Peyer's patch (tissue), 4 donors: ENCODE measurements around the gene SPON1.

ENCODE experiments used
- CTCF ChIP-seq, 6 experiments: fragments of 450-650 bp in 4 of 6; fragments of 200-600 bp in 2 of 6; sonication (generic) in 1 of 6; IDR thresholded peaks; one replicate each; pipeline ENCODE4 v1.5.1; 2017 to 2019; ENCODE audit warnings: antibody characterized with exemption in 6 of 6, mild to moderate bottlenecking in 3 of 6, moderate library complexity in 1 of 6
- POLR2A ChIP-seq, 2 donors: fragments of 450-650 bp; IDR thresholded peaks; one replicate each; pipeline ENCODE4 v1.5.1; 2017; ENCODE audit warnings: antibody characterized with exemption in 2 of 2, mild to moderate bottlenecking in 2 of 2, moderate library complexity in 2 of 2

- no peak for TF ChIP-seq POLR2A (IDR thresholded peaks at IDR 0.05)
- no peak for TF ChIP-seq CTCF (IDR thresholded peaks at IDR 0.05)
Measured at GRCh38 chr11:14127679-14128078, 165.2 kb downstream of the SPON1 start.
